GM13976 (cell line): ENCODE measurements around the gene CHSY1.

Experiments used
- DNase-seq: peaks from one replicate; pipeline ENCODE4 v3.0.0; 2012; ENCODE audit warnings: low spot score
- CTCF ChIP-seq: IDR thresholded peaks from 2 replicates; pipeline ENCODE4 v1.5.1; 2012; ENCODE audit warnings: borderline replicate concordance, mild to moderate bottlenecking; ENCODE audit not compliant: insufficient read depth; ENCODE audit errors: extremely low read depth, missing control alignments, control extremely low read depth
- in situ Hi-C: fragments of 300-500 bp; cut with MboI; formaldehyde crosslinking; loops from one replicate; pipeline ENCODE4 v1.12.0; 2022; ENCODE audit warnings: low sequenced_read_pairs, mixed read lengths, inconsistent platforms; ENCODE audit not compliant: unreplicated experiment

Gene CHSY1

GRCh38 chr15:101250873-101251829, 697 bp downstream of the CHSY1 start:
- TF ChIP-seq CTCF: no peak
- DNase-seq: no peak
- in situ Hi-C loops: loop anchor here (10.0 to 25.0 kb wide), 2 partner anchors 346 to 614 kb away; no protein-coding TSS in a partner anchor

GRCh38 chr15:101250341-101250831, 1.5 kb downstream of the CHSY1 start:
- DNase-seq: no peak
- in situ Hi-C loops: loop anchor here (10.0 to 25.0 kb wide), 2 partner anchors 346 to 613 kb away; no protein-coding TSS in a partner anchor
- no peak for TF ChIP-seq CTCF

GRCh38 chr15:101248274-101248673, 3.6 kb downstream of the CHSY1 start:
- TF ChIP-seq CTCF: no peak
- in situ Hi-C loops: no loop called here
- DNase-seq: no peak

GRCh38 chr15:101246824-101247745, 4.8 kb downstream of the CHSY1 start:
- TF ChIP-seq CTCF: no peak
- in situ Hi-C loops: no loop called here
- DNase-seq: no peak

- in situ Hi-C loops: no loop called here
- no peak for TF ChIP-seq CTCF
- DNase-seq: no peak
Observed at GRCh38 chr15:101246391-101246790, 5.5 kb downstream of the CHSY1 start.
